Thoracic aorta (tissue), 2 donors: ENCODE data around the gene NDST3. TPM values are rescaled to one million over a fixed set of nuclear protein-coding genes. Genes with fewer than 3 reads are reported as not detected.

Experiments
- ATAC-seq: fragments of 150-250 bp; one replicate; pipeline ENCODE4 v1.8.0; 2017; ENCODE audit warnings: low read depth; ENCODE audit not compliant: insufficient number of reproducible peaks, low FRiP score
- DNase-seq: peaks from one replicate; pipeline ENCODE4 v3.0.0-alpha.2; 2020; ENCODE audit warnings: low spot score
- H3K27ac ChIP-seq, 2 donors: fragments of 200-600 bp; sonication (generic); 1 replicate in 1 of 2; 2 replicates in 1 of 2; pipeline ENCODE4 v1.5.1; 2016; ENCODE audit warnings: mild to moderate bottlenecking in 2 of 2, moderate library complexity in 2 of 2
- H3K27me3 ChIP-seq: fragments of 200-600 bp; sonication (generic); replicated peaks from 2 replicates; pipeline ENCODE4 v1.6.0; 2016; ENCODE audit warnings: mild to moderate bottlenecking; ENCODE audit not compliant: insufficient read depth
- H3K36me3 ChIP-seq: fragments of 200-600 bp; sonication (generic); one replicate; pipeline ENCODE4 v1.5.1; 2016
- H3K4me1 ChIP-seq, 2 donors: fragments of 200-600 bp; sonication (generic); 1 replicate in 1 of 2; 2 replicates in 1 of 2; pipeline versions ENCODE4 v1.5.1 to v1.6.0; 2016; ENCODE audit warnings: low read depth in 2 of 2, mild to moderate bottlenecking in 1 of 2; ENCODE audit not compliant: control insufficient read depth in 1 of 2
- H3K4me3 ChIP-seq: fragments of 200-600 bp; sonication (generic); 2 replicates; pipeline ENCODE4 v1.5.1; 2016; ENCODE audit warnings: mild to moderate bottlenecking
- H3K9me3 ChIP-seq: fragments of 200-600 bp; sonication (generic); 2 replicates; pipeline ENCODE4 v1.5.1; 2016
- CTCF ChIP-seq: fragments of 200-600 bp; sonication (generic); IDR thresholded peaks from one replicate; pipeline ENCODE4 v1.5.1; 2019; ENCODE audit warnings: antibody characterized with exemption
- total RNA-seq, 2 donors: library from RNA; depleted of rRNA; stranded (reverse); fragments of >200 nt; gene quantifications; one replicate each; pipeline versions ENCODE4 v1.1.0 to v1.2.3, GENCODE V29; 2016

The NDST3 gene
- total RNA-seq, 2 donors from 2014 or later, result not detected

GRCh38 chr4:118279328-118279727, 245.0 kb downstream of the NDST3 start:
- ATAC-seq (no peak), DNase-seq (no peak)
- no peaks in the 10 kb centered on the region for H3K36me3 ChIP-seq
- peaks cover 0 to 23% of the 10 kb centered on the region in 2 donors for H3K4me1 ChIP-seq
- peak overlapping the region; percentile 85 for H3K4me3 ChIP-seq
- TF ChIP-seq CTCF, result no peak
- no peaks in the 10 kb centered on the region for H3K9me3 ChIP-seq
- peak overlapping the region; percentile 84 to 90 for H3K27ac ChIP-seq
- H3K27me3 ChIP-seq, result no peaks in the 10 kb centered on the region

DNA sequence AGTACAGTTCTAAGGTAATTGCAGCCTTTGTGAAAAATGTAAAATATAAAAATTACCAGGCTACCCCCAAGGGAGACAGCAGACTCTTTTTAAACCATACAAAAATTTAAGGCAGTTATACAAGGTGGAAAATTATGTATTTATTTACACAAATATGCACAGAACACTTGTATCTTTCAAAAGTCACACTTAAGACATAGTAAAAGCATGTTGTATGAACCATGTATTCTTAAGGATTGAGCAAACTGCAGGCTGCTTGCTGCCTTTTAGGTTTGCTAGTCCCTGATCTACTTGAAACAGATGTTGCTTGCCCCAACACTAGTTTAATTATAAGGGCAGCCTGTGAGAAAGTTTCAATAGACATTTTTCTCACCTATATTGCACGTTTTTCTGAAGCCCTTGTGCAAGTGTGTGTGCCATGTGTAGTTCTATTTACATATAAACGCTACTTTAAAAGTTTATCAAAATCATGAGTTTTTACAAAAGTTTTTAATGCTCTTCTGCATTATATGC, 245.7 kb downstream of the NDST3 start:
- H3K27ac ChIP-seq, result no peak overlapping the region
- H3K4me3 ChIP-seq, result peak overlapping the region; percentile 85

DNA sequence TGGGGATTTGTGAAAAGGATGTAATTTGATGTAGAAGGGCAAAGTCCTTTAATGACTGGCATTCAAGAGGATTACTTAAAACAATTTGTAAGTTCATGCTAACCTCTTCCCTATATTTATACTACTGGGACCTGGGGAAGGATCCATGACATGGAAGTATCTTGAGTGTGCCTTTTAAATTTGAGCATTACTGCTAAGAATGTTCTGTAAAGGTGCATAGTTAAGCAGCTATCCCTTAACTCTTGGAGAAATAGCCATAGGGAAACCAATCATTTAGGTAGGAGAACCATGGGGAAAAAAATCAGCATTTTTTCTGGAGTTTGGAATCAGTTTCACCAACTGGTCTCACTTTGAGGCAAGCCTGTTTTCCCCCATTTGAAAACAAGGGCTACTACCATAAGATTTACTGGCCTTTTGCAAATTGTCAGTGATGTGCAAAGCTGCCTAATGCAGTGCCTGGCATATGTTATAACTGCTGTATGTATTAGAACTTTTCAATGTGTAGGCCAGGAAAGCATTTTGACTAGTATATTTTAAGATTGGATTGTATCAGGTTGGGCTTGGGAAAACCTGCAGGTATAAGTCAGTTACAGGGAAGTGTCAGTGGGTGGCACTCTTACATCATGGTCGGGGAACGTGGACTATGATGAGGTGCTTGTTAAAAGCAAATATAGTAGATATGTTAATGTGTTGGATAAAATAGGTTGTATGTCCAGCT, 246.4 kb downstream of the NDST3 start:
- no peak for ATAC-seq
- DNase-seq, result no peak
- no peaks in the 10 kb centered on the region for H3K36me3 ChIP-seq
- TF ChIP-seq CTCF, result no peak
- peaks cover 0 to 23% of the 10 kb centered on the region in 2 donors for H3K4me1 ChIP-seq
- H3K9me3 ChIP-seq, result no peaks in the 10 kb centered on the region
- no peak overlapping the region for H3K27ac ChIP-seq
- H3K27me3 ChIP-seq, result no peaks in the 10 kb centered on the region
- H3K4me3 ChIP-seq, result no peak overlapping the region

More for the DNA sequence above, 245.7 kb downstream of the NDST3 start:
- no peaks in the 10 kb centered on the region for H3K36me3 ChIP-seq
- no peaks in the 10 kb centered on the region for H3K9me3 ChIP-seq
- no peaks in the 10 kb centered on the region for H3K27me3 ChIP-seq
- no peak for TF ChIP-seq CTCF
- no peak for DNase-seq
- H3K4me1 ChIP-seq, result peaks cover 0 to 23% of the 10 kb centered on the region in 2 donors
- ATAC-seq, result no peak

DNA sequence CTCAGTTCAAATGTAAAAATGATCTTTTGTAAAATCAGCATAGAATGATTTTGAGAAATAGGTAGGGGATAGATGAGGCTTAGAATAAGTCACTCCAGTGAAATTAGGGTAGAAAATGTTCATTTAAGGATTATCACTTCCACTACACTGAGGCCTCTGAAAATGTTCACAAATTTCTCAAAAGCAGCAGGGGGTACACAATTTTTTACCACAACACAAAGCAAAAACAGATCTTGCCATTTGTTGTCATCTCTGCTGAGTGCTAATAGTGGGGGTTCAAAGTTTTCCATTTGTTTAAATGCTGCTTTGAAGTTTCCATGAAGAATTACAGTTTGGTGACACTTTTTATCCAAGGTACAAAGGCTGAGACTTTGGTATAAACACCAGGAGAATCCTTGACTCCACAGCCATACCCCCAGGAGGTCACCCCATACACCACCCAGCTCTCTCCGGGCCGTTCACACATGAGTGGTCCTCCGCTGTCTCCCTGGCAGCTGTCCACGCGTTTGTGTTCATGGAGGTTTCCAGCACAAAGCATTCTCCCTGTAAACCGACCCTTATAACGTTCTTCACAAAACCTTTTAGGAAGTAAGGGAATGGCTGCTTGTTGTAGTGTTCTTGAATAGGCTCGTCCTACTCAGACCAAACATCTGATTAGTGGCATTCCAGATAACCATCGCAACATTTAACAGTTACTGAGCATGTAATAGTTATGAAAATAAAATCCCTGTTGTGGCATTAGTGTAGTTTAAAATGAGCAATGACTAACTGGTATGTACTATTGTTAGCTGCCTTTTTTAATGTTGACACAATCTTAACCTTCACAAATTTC, 247.5 kb downstream of the NDST3 start:
- Histone ChIP-seq H3K9me3 (no peaks in the 10 kb centered on the region), H3K36me3 (no peaks in the 10 kb centered on the region), H3K27me3 (no peaks in the 10 kb centered on the region), H3K4me3 (no peak overlapping the region), H3K4me1 (peaks cover 0 to 23% of the 10 kb centered on the region in 2 donors), H3K27ac (no peak overlapping the region)
- TF ChIP-seq CTCF, result no peak
- DNase-seq (no peak), ATAC-seq (no peak)

DNA sequence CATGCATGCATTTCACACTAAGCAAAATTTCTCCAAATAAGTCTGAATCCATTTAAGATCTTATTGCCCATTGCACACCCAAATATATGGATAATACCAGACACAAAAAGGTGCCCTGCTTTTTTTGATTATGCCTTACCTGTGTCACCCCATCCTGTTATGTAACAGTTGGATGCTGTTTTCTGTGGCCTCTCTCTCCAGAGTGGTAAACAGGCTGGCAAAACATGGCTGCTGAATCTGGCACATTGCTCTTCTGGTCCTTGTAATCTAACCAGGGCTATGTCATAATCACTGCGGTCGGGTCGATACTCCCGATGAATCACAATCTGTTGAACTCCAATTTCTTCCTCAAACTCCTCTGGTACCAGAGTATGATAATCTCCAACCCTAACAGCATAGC, 248.4 kb downstream of the NDST3 start:
- no peak for ATAC-seq
- DNase-seq, result no peak
- Histone ChIP-seq H3K4me1 (peaks cover 0 to 21% of the 10 kb centered on the region in 2 donors), H3K36me3 (no peaks in the 10 kb centered on the region), H3K27me3 (no peaks in the 10 kb centered on the region), H3K4me3 (no peak overlapping the region), H3K27ac (no peak overlapping the region), H3K9me3 (no peaks in the 10 kb centered on the region)
- no peak for TF ChIP-seq CTCF
